Stomach (tissue), 9 donors: ENCODE data around the gene RBPJ. TPM values are rescaled to one million over a fixed set of nuclear protein-coding genes. Genes with fewer than 3 reads are reported as not detected.

Experiments used
- DNase-seq, 2 donors: peaks; one replicate each; pipeline versions ENCODE4 v3.0.0 to v3.0.0-alpha.2; 2013 to 2019
- H3K27ac ChIP-seq, 5 donors: fragments of 200-600 bp in 4 of 5; sonication (generic) in 4 of 5; one replicate each; pipeline ENCODE4 v1.5.1; 2013 to 2019; ENCODE audit warnings: mild to moderate bottlenecking in 1 of 5, moderate library complexity in 1 of 5
- H3K27me3 ChIP-seq, 3 donors: fragments of 200-600 bp; sonication (generic); one replicate each; pipeline ENCODE4 v1.5.1; 2017 to 2019; ENCODE audit warnings: mixed run types in 1 of 3
- H3K36me3 ChIP-seq, 4 donors: fragments of 200-600 bp; sonication (generic); 1 replicate in 3 of 4; 2 replicates in 1 of 4; pipeline ENCODE4 v1.5.1; 2016 to 2019
- H3K4me1 ChIP-seq, 4 donors: fragments of 200-600 bp; sonication (generic); one replicate each; pipeline ENCODE4 v1.5.1; 2016 to 2019
- H3K4me3 ChIP-seq, 4 donors: fragments of 200-600 bp; sonication (generic) in 3 of 4; one replicate each; pipeline ENCODE4 v1.5.1; 2016 to 2019; ENCODE audit warnings: mild to moderate bottlenecking in 1 of 4
- H3K9me3 ChIP-seq, 4 donors: fragments of 200-600 bp; sonication (generic); one replicate each; pipeline ENCODE4 v1.5.1; 2016 to 2019
- CTCF ChIP-seq, 7 experiments: fragments of 450-650 bp in 4 of 7; fragments of 200-600 bp in 3 of 7; sonication (generic) in 3 of 7; IDR thresholded peaks; one replicate each; pipeline ENCODE4 v1.5.1; 2016 to 2019; ENCODE audit warnings: antibody characterized with exemption in 7 of 7, control low read depth in 2 of 7, mild to moderate bottlenecking in 1 of 7
- EP300 ChIP-seq: sonication (generic); formaldehyde crosslinking; IDR thresholded peaks from one replicate; pipeline ENCODE4 v1.6.1; 2017; ENCODE audit warnings: antibody characterized with exemption
- POLR2A ChIP-seq, 4 donors: fragments of 450-650 bp; IDR thresholded peaks; one replicate each; pipeline ENCODE4 v1.6.1; 2016; ENCODE audit warnings: antibody characterized with exemption in 4 of 4, control low read depth in 2 of 4, mild to moderate bottlenecking in 1 of 4, moderate library complexity in 1 of 4
- POLR2AphosphoS5 ChIP-seq, 3 donors: sonication (generic); formaldehyde crosslinking; IDR thresholded peaks; one replicate each; pipeline ENCODE4 v1.6.1; 2016; ENCODE audit warnings: antibody characterized with exemption in 3 of 3
- WGBS, 5 donors: extraction: QIAGEN DNeasy Blood & Tissue Kit in 3 of 5; methylation state at CpG; one replicate each; pipeline versions ENCODE4 v1.1.5 to v1.1.7; 2013 to 2018; 5-methylcytosine and 5-hydroxymethylcytosine counted together
- intact Hi-C: fragments of 100-400 bp; cut with DNase I; formaldehyde crosslinking; loops from one replicate; pipeline ENCODE4 v1.15.1; 2023; ENCODE audit warnings: low total_unique reads
- polyA plus RNA-seq, 3 donors: library from polyadenylated mRNA; stranded (reverse); fragments of 200-250 nt; gene quantifications; one replicate each; pipeline ENCODE4 v1.2.3, GENCODE V29; 2013
- total RNA-seq, 5 donors: library from RNA; depleted of rRNA; stranded (reverse); fragments of >200 nt; gene quantifications; one replicate each; pipeline versions ENCODE4 v1.1.0 to v1.2.3, GENCODE V29; 2014 to 2016
- donor health status: healthy with polysubstance abuse.
- donor health status: Bipolar disorder and iron deficiency.
- donor health status: healthy.

RBPJ gene
- total and polyA plus RNA-seq, 8 donors, result 23.2 to 184 (median 45.8) TPM

DNA sequence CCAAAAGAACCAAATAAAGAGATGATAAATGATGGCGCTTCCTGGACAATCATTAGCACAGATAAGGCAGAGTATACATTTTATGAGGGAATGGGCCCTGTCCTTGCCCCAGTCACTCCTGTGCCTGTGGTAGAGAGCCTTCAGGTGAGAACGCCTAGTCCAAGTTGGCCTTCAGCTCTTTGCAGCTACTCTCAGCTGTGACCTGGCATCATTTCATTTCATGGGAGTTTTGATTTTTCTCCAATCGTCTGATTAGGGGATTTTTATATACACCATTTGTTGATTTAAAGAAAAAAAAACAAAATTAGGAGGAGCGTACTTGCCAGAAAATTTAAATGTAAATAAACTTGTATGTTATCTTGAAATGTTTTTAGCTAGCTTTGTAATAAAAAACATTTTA lies 109.1 kb downstream of the RBPJ start:
- peaks cover 0 to 51% (median 24%) of the 10 kb centered on the region in 4 donors for H3K4me1 ChIP-seq
- no peak overlapping the region for H3K27ac ChIP-seq
- no peak for DNase-seq
- 36 to 73% (median 56%) methylated on average over 4 of the region's 4 CpGs for WGBS, 5 donors
- no peaks in the 10 kb centered on the region for H3K9me3 ChIP-seq
- intact Hi-C loops, result no loop called here
- H3K27me3 ChIP-seq, result no peaks in the 10 kb centered on the region
- H3K4me3 ChIP-seq, result no peak overlapping the region
- TF ChIP-seq EP300, result no peak
- TF ChIP-seq POLR2A (IDR thresholded peaks at IDR 0.05), result no peak
- TF ChIP-seq POLR2AphosphoS5 (IDR thresholded peaks at IDR 0.05), result no peak
- TF ChIP-seq CTCF (IDR thresholded peaks at IDR 0.05), result no peak
- peaks cover 24 to 54% (median 49%) of the 10 kb centered on the region in 4 donors for H3K36me3 ChIP-seq

- H3K4me1 ChIP-seq, result peaks cover 0 to 57% (median 24%) of the 10 kb centered on the region in 4 donors
- H3K36me3 ChIP-seq, result peaks cover 9 to 43% (median 38%) of the 10 kb centered on the region in 4 donors
- peak in 1 of 2 donors; percentile 43 for DNase-seq
- TF ChIP-seq EP300 (no peak), POLR2A (IDR thresholded peaks at IDR 0.05) (no peak), POLR2AphosphoS5 (IDR thresholded peaks at IDR 0.05) (no peak), CTCF (IDR thresholded peaks at IDR 0.05) (no peak)
- no peaks in the 10 kb centered on the region for H3K27me3 ChIP-seq
- intact Hi-C loops, result no loop called here
- H3K4me3 ChIP-seq, result no peak overlapping the region
- WGBS, 5 donors, result 21 to 69% (median 49%) methylated on average over 2 of the region's 2 CpGs
- peak overlapping the region in 2 of 5 donors; percentile 9 to 45 for H3K27ac ChIP-seq
- no peaks in the 10 kb centered on the region for H3K9me3 ChIP-seq
These were observed 110.8 kb downstream of the RBPJ start for GRCh38 chr4:26431461-26432180.

DNA sequence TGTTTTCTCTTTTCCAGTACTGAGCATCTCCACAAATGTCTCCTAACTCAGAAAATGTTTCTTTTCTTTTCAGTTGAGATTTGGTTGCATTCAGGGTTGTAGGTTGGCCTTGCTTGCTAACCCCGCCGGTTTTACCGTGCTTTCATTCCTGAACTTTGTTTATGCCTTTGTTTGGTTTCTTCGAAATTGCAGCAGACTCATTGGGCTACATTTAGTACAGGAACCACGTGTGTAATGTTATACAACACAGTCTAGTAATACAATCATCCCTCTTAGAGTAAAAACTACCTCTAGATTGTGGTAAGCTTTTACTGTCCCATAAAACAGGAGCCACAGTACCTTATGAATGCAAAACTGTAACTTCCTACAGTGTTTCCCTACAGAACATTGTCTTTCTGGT lies 111.6 kb downstream of the RBPJ start:
- TF ChIP-seq POLR2A (IDR thresholded peaks at IDR 0.05) (no peak), POLR2AphosphoS5 (IDR thresholded peaks at IDR 0.05) (no peak), EP300 (no peak), CTCF (IDR thresholded peaks at IDR 0.05) (no peak)
- H3K4me3 ChIP-seq, result no peak overlapping the region
- intact Hi-C loops, result no loop called here
- 18 to 45% (median 27%) methylated on average over 5 of the region's 5 CpGs for WGBS, 5 donors
- H3K36me3 ChIP-seq, result peaks cover 8 to 39% (median 36%) of the 10 kb centered on the region in 4 donors
- H3K27ac ChIP-seq, result peak overlapping the region in 2 of 5 donors; percentile 6 to 45
- H3K4me1 ChIP-seq, result peaks cover 0 to 51% (median 24%) of the 10 kb centered on the region in 4 donors
- no peaks in the 10 kb centered on the region for H3K27me3 ChIP-seq
- H3K9me3 ChIP-seq, result no peaks in the 10 kb centered on the region
- no peak for DNase-seq

DNA sequence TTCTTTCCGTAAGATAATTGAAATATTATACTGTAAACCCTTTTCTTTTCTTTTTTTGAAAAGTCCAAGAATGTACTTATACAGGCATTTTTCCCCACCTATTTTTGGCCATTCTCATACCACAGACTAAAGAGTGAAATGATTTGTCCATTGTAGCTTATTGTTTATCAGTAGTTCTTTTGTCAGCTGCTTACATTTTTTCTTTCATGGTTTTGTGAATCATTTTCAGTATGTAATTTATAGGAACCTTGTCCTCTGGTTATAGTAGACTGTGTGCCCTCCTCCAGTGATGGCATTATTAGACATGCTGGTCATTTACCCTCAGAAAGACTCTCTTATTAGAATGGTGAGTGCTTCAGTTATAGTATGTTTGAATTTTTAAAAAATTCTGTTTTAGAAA lies 112.7 kb downstream of the RBPJ start:
- WGBS, 5 donors, result 88 to 94% (median 93%) methylated on average over 1 of the region's 1 CpG
- H3K27me3 ChIP-seq, result no peaks in the 10 kb centered on the region
- intact Hi-C loops, result no loop called here

More for the DNA sequence above, 112.7 kb downstream of the RBPJ start:
- peaks cover 8 to 46% (median 43%) of the 10 kb centered on the region in 4 donors for H3K36me3 ChIP-seq
- TF ChIP-seq POLR2AphosphoS5 (IDR thresholded peaks at IDR 0.05), result no peak
- no peak for TF ChIP-seq EP300
- TF ChIP-seq CTCF (IDR thresholded peaks at IDR 0.05), result no peak
- no peak for TF ChIP-seq POLR2A (IDR thresholded peaks at IDR 0.05)
- peaks cover 0 to 50% (median 24%) of the 10 kb centered on the region in 4 donors for H3K4me1 ChIP-seq
- H3K4me3 ChIP-seq, result no peak overlapping the region
- no peak for DNase-seq
- no peaks in the 10 kb centered on the region for H3K9me3 ChIP-seq
- peak overlapping the region in 1 of 5 donors; percentile 15 for H3K27ac ChIP-seq
